HL-60 (cell line): ENCODE measurements around the gene GRAMD1A.
"Not testable (repeated sequence)": the region's sequence is repeated elsewhere in the genome, so short reads cannot be mapped to it uniquely, and the experiment has no call there.

Source experiments
- DNase-seq, 2 experiments: peaks; one replicate each; pipeline ENCODE4 v3.0.0-alpha.2; 2010 to 2020; ENCODE audit warnings: low read depth in 1 of 2, low spot score in 1 of 2
- H3K27ac ChIP-seq: fragments of 250-450 bp; sonication (Bioruptor Pico); replicated peaks from 2 replicates; pipeline ENCODE4 v1.5.1; 2020; ENCODE audit warnings: mild to moderate bottlenecking, moderate library complexity
- H3K27me3 ChIP-seq: fragments of 250-450 bp; sonication (Bioruptor Pico); 2 replicates; pipeline ENCODE4 v1.5.1; 2021; ENCODE audit warnings: mild to moderate bottlenecking, moderate library complexity; ENCODE audit not compliant: insufficient read depth, poor library complexity, severe bottlenecking
- H3K4me3 ChIP-seq: replicated peaks from 2 replicates; pipeline ENCODE4 v1.5.1; 2011; ENCODE audit warnings: mild to moderate bottlenecking, control low read depth, low read length; ENCODE audit not compliant: insufficient read depth
- CTCF ChIP-seq: IDR thresholded peaks from one replicate; pipeline ENCODE4 v1.5.1; 2011; ENCODE audit warnings: low read length, control low read depth, inconsistent platforms; ENCODE audit not compliant: insufficient read depth
- GABPA ChIP-seq: IDR thresholded peaks from 2 replicates; pipeline ENCODE4 v1.6.1; 2012; ENCODE audit warnings: low read depth
- POLR2AphosphoS5 ChIP-seq: IDR thresholded peaks from 2 replicates; pipeline ENCODE4 v1.6.1; 2012; ENCODE audit warnings: low read depth
- REST ChIP-seq: IDR thresholded peaks from 2 replicates; pipeline ENCODE4 v1.6.1; 2012; ENCODE audit warnings: low read depth; ENCODE audit not compliant: insufficient replicate concordance
- SPI1 ChIP-seq: IDR thresholded peaks from 2 replicates; pipeline ENCODE4 v1.6.1; 2012; ENCODE audit warnings: low read depth, mild to moderate bottlenecking, borderline replicate concordance

The GRAMD1A gene

GRCh38 chr19:35027851-35028599 lies 27.9 kb downstream of the GRAMD1A start:
- Histone ChIP-seq H3K27ac (no peak overlapping the region), H3K4me3 (no peak overlapping the region), H3K27me3 (peaks cover 23% of the 10 kb centered on the region)
- TF ChIP-seq GABPA, result no peak
- TF ChIP-seq POLR2AphosphoS5, result no peak
- no peak for TF ChIP-seq REST
- no peak for TF ChIP-seq CTCF
- no peak for TF ChIP-seq SPI1
- DNase-seq, result no peak

- H3K4me3 ChIP-seq, DNase-seq: not testable (repeated sequence)
Measured at GRCh38 chr19:35028600-35028885, 28.4 kb downstream of the GRAMD1A start.

GRCh38 chr19:35029275-35029736 lies 29.2 kb downstream of the GRAMD1A start:
- DNase-seq, H3K27ac ChIP-seq, H3K4me3 ChIP-seq: not testable (repeated sequence)
- H3K27me3 ChIP-seq, result peaks cover 23% of the 10 kb centered on the region

More at GRCh38 chr19:35028600-35028885, 28.4 kb downstream of the GRAMD1A start:
- H3K27ac ChIP-seq, result not testable (repeated sequence)
- H3K27me3 ChIP-seq, result peaks cover 23% of the 10 kb centered on the region

GRCh38 chr19:35029737-35030256 lies 29.7 kb downstream of the GRAMD1A start:
- Histone ChIP-seq H3K27ac (no peak overlapping the region), H3K27me3 (peaks cover 23% of the 10 kb centered on the region), H3K4me3 (peak overlapping the region; percentile 9)
- no peak for DNase-seq
- no peak for TF ChIP-seq SPI1
- TF ChIP-seq REST, result no peak
- no peak for TF ChIP-seq CTCF
- no peak for TF ChIP-seq POLR2AphosphoS5
- no peak for TF ChIP-seq GABPA
